Thyroid gland (tissue), 4 donors: ENCODE measurements around the gene PAK1IP1.

Experiments used
- POLR2A ChIP-seq, 2 donors: fragments of 450-650 bp; IDR thresholded peaks; one replicate each; pipeline ENCODE4 v1.6.1; 2017; ENCODE audit warnings: antibody characterized with exemption in 2 of 2, mild to moderate bottlenecking in 2 of 2, moderate library complexity in 1 of 2
- TF ChIP-seq, protein P1 (sequence below), 6 experiments: fragments of 200-600 bp in 3 of 6; fragments of 450-650 bp in 3 of 6; sonication (generic) in 3 of 6; IDR thresholded peaks; one replicate each; pipeline ENCODE4 v1.5.1; 2016 to 2019; ENCODE audit warnings: antibody characterized with exemption in 6 of 6, mild to moderate bottlenecking in 2 of 6, inconsistent platforms in 1 of 6, moderate library complexity in 1 of 6

DNA sequence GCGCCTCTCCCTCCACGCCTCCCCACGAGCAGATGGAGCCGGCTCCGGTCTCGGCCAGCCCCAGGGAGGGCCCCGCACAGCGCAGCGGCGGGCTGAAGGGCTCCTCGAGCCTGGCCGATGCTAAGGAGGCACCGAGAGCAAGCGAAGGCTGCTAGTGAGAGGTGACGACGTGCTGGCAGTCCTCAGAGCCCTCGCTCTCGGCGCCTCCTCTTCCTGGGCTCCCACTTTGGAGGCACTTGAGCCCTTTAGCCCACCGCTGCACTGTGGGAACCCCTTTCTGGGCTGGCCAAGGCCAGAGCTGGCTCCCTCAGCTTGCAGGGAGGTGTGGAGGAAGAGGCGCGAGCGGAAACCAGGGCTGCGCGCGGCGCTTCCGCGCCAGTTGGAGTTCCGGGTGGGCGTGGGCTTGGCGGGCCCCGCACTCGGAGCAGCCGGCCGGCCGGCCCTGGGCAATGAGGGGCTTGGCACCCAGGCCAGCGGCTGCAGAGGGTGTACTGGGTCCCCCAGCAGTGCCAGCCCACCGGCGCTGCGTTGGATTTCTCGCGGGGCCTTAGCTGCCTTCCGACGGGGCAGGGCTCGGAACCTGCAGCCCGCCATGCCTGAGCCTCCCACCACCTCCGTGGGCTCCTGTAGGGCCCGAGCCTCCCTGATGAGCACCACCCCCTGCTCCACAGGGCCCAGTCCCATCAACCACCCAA lies 25.6 kb downstream of the PAK1IP1 start:
- TF ChIP-seq, protein P1, sequence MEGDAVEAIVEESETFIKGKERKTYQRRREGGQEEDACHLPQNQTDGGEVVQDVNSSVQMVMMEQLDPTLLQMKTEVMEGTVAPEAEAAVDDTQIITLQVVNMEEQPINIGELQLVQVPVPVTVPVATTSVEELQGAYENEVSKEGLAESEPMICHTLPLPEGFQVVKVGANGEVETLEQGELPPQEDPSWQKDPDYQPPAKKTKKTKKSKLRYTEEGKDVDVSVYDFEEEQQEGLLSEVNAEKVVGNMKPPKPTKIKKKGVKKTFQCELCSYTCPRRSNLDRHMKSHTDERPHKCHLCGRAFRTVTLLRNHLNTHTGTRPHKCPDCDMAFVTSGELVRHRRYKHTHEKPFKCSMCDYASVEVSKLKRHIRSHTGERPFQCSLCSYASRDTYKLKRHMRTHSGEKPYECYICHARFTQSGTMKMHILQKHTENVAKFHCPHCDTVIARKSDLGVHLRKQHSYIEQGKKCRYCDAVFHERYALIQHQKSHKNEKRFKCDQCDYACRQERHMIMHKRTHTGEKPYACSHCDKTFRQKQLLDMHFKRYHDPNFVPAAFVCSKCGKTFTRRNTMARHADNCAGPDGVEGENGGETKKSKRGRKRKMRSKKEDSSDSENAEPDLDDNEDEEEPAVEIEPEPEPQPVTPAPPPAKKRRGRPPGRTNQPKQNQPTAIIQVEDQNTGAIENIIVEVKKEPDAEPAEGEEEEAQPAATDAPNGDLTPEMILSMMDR (IDR thresholded peaks at IDR 0.05), result no peak
- TF ChIP-seq POLR2A (IDR thresholded peaks at IDR 0.05), result no peak
